HL-60 (cell line): ENCODE data around the gene CFAP97D2.

Source experiments
- POLR2AphosphoS5 ChIP-seq: IDR thresholded peaks from 2 replicates; pipeline ENCODE4 v1.6.1; 2012; ENCODE audit warnings: low read depth
- TF ChIP-seq, protein P1 (sequence below): IDR thresholded peaks from one replicate; pipeline ENCODE4 v1.5.1; 2011; ENCODE audit warnings: low read length, control low read depth, inconsistent platforms; ENCODE audit not compliant: insufficient read depth

DNA sequence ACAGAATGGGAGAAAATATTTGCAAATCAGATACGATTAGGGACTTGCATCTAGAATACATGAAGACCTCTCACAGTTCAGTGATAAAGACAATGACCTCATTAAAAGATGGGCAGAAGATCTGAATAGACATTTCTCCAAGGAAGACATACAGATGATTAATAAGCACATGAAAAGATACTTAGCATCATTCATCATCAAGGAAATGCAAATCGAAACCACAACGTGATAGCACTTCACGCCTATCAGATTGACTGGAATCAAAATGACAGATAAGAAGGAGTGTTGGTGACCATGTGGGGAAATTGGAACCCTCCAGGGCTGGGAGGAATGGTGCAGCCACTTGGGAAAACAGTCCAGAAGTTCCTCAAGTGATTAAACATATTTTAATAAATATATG, 25.8 kb downstream of the CFAP97D2 start:
- TF ChIP-seq, protein P1, sequence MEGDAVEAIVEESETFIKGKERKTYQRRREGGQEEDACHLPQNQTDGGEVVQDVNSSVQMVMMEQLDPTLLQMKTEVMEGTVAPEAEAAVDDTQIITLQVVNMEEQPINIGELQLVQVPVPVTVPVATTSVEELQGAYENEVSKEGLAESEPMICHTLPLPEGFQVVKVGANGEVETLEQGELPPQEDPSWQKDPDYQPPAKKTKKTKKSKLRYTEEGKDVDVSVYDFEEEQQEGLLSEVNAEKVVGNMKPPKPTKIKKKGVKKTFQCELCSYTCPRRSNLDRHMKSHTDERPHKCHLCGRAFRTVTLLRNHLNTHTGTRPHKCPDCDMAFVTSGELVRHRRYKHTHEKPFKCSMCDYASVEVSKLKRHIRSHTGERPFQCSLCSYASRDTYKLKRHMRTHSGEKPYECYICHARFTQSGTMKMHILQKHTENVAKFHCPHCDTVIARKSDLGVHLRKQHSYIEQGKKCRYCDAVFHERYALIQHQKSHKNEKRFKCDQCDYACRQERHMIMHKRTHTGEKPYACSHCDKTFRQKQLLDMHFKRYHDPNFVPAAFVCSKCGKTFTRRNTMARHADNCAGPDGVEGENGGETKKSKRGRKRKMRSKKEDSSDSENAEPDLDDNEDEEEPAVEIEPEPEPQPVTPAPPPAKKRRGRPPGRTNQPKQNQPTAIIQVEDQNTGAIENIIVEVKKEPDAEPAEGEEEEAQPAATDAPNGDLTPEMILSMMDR, result no peak
- no peak for TF ChIP-seq POLR2AphosphoS5
